Transverse colon (tissue), 4 donors: ENCODE measurements around the gene PLCXD3. TPM values are rescaled to one million over a fixed set of nuclear protein-coding genes. Genes with fewer than 3 reads are reported as not detected.

Experiments used
- DNase-seq: peaks from one replicate; pipeline ENCODE4 v3.0.0-alpha.2; 2019
- H3K27ac ChIP-seq, 4 donors: fragments of 200-600 bp; sonication (generic); 2 replicates each; pipeline ENCODE4 v1.5.1; 2016 to 2018; ENCODE audit warnings: inconsistent platforms in 4 of 4
- H3K27me3 ChIP-seq: fragments of 200-600 bp; sonication (generic); 2 replicates; pipeline ENCODE4 v1.5.1; 2017; ENCODE audit warnings: inconsistent platforms
- H3K36me3 ChIP-seq, 4 donors: fragments of 200-600 bp; sonication (generic); 2 replicates each; pipeline ENCODE4 v1.5.1; 2017 to 2019; ENCODE audit warnings: inconsistent platforms in 4 of 4
- H3K4me1 ChIP-seq, 4 donors: fragments of 200-600 bp; sonication (generic); 2 replicates each; pipeline ENCODE4 v1.5.1; 2017 to 2020; ENCODE audit warnings: inconsistent platforms in 4 of 4
- H3K4me3 ChIP-seq, 4 donors: fragments of 200-600 bp; sonication (generic); 1 replicate in 1 of 4; 2 replicates in 3 of 4; pipeline versions ENCODE4 v1.5.1 to v1.6.1; 2017 to 2019; ENCODE audit warnings: inconsistent platforms in 4 of 4
- H3K9me3 ChIP-seq, 2 donors: fragments of 200-600 bp; sonication (generic); 2 replicates each; pipeline ENCODE4 v1.5.1; 2017 to 2019; ENCODE audit warnings: inconsistent platforms in 2 of 2
- CTCF ChIP-seq, 5 experiments: fragments of 200-600 bp in 3 of 5; fragments of 450-650 bp in 2 of 5; sonication (generic) in 3 of 5; IDR thresholded peaks; 1 replicate in 2 of 5; 2 replicates in 3 of 5; pipeline ENCODE4 v1.5.1; 2016 to 2017; ENCODE audit warnings: antibody characterized with exemption in 5 of 5, inconsistent platforms in 3 of 5, mild to moderate bottlenecking in 2 of 5, moderate library complexity in 1 of 5
- EP300 ChIP-seq: sonication (generic); formaldehyde crosslinking; IDR thresholded peaks from one replicate; pipeline ENCODE4 v1.6.1; 2017; ENCODE audit warnings: antibody characterized with exemption, low read depth
- POLR2A ChIP-seq: fragments of 450-650 bp; IDR thresholded peaks from one replicate; pipeline ENCODE4 v1.6.1; 2016; ENCODE audit warnings: antibody characterized with exemption, mild to moderate bottlenecking, moderate library complexity
- POLR2AphosphoS5 ChIP-seq, 3 donors: sonication (generic); formaldehyde crosslinking; IDR thresholded peaks; one replicate each; pipeline ENCODE4 v1.6.1; 2016; ENCODE audit warnings: antibody characterized with exemption in 3 of 3
- WGBS, 2 donors: methylation state at CpG; one replicate each; pipeline ENCODE4 v1.1.5; 2018; ENCODE audit warnings: low coverage in 1 of 2; 5-methylcytosine and 5-hydroxymethylcytosine counted together
- in situ Hi-C, 4 donors: fragments of 200-750 bp; cut with MboI; loops; one replicate each; pipeline versions ENCODE4 v1.15.0 to v1.15.1; 2017; ENCODE audit warnings: low sequenced_read_pairs in 3 of 4, low pct_ligation_motif_present in 1 of 4, low pct_unique_long_range_greater_than_20kb in 1 of 4
- intact Hi-C: fragments of 100-400 bp; cut with DNase I; formaldehyde crosslinking; loops from one replicate; pipeline ENCODE4 v1.15.1; 2023; ENCODE audit warnings: low total_unique reads
- total RNA-seq, 4 donors: library from RNA; depleted of rRNA; stranded (reverse); fragments of >200 nt; gene quantifications; one replicate each; pipeline ENCODE4 v1.1.0, GENCODE V29; 2016

Gene PLCXD3
- total RNA-seq, 4 donors from 2014 or later: 0.64 to 1.9 (median 0.68) TPM; not detected in 1

- intact Hi-C loops: no loop called here
- Histone ChIP-seq H3K4me3 (no peak overlapping the region), H3K4me1 (peaks cover 0 to 6% (median 0%) of the 10 kb centered on the region in 4 donors), H3K36me3 (no peaks in the 10 kb centered on the region), H3K27ac (no peak overlapping the region), H3K9me3 (no peaks in the 10 kb centered on the region), H3K27me3 (no peaks in the 10 kb centered on the region)
- DNase-seq: no peak
- TF ChIP-seq POLR2AphosphoS5 (IDR thresholded peaks at IDR 0.05) (no peak), CTCF (IDR thresholded peaks at IDR 0.05) (no peak), POLR2A (no peak), EP300 (no peak)
- in situ Hi-C loops: no loop called here
- WGBS, 2 donors: 82 to 91% methylated on average over 2 of the region's 2 CpGs
Measured at GRCh38 chr5:41263335-41263734, 247.1 kb downstream of the PLCXD3 start.
